Measurements from ENCODE around the gene KRT40. TPM values are rescaled to one million over a fixed set of nuclear protein-coding genes. Genes with fewer than 3 reads are reported as not detected.
"Not testable (repeated sequence)": the region's sequence is repeated elsewhere in the genome, so short reads cannot be mapped to it uniquely, and the experiment has no call there.

KRT40 gene
- total and polyA plus RNA-seq, 3 donors from 2014 or later = 0.16 to 0.45 TPM; not detected in 1

DNA sequence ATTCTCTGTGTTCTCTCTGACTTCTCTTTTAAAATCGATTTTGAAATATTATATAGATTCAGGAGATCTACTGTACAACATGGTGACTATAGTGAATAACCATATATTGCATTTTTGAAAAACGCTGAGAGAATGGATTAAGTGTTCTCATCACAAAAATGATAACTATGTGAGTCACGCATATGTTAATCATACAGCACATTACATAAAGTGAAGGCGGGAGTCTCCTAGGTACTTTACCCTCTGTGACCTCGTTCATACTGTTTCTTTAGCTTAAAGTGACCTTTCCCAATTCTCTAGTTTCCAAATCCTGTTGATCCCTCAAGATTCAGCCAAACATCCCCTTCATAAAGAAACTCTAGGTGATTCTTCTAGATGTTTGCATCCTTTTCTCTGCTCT, 18.7 kb upstream of the KRT40 start:
- Histone ChIP-seq H3K36me3 (ENCODE audit: low read depth, missing control alignments) (no peaks in the 10 kb centered on the region), H3K9me3 (no peaks in the 10 kb centered on the region), H3K27ac (no peak overlapping the region), H3K4me1 (no peaks in the 10 kb centered on the region), H3K4me3 (no peak overlapping the region), H3K27me3 (no peaks in the 10 kb centered on the region)
- TF ChIP-seq POLR2A (IDR thresholded peaks at IDR 0.05) = no peak
- TF ChIP-seq, protein P1, sequence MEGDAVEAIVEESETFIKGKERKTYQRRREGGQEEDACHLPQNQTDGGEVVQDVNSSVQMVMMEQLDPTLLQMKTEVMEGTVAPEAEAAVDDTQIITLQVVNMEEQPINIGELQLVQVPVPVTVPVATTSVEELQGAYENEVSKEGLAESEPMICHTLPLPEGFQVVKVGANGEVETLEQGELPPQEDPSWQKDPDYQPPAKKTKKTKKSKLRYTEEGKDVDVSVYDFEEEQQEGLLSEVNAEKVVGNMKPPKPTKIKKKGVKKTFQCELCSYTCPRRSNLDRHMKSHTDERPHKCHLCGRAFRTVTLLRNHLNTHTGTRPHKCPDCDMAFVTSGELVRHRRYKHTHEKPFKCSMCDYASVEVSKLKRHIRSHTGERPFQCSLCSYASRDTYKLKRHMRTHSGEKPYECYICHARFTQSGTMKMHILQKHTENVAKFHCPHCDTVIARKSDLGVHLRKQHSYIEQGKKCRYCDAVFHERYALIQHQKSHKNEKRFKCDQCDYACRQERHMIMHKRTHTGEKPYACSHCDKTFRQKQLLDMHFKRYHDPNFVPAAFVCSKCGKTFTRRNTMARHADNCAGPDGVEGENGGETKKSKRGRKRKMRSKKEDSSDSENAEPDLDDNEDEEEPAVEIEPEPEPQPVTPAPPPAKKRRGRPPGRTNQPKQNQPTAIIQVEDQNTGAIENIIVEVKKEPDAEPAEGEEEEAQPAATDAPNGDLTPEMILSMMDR (IDR thresholded peaks at IDR 0.05) = no peak
- 72 to 73% methylated on average over 5 of the region's 5 CpGs for WGBS, 2 donors
- DNase-seq = no peak
- intact Hi-C loops (cut with DNase I; ENCODE audit: low total_unique reads) = no loop called here

DNA sequence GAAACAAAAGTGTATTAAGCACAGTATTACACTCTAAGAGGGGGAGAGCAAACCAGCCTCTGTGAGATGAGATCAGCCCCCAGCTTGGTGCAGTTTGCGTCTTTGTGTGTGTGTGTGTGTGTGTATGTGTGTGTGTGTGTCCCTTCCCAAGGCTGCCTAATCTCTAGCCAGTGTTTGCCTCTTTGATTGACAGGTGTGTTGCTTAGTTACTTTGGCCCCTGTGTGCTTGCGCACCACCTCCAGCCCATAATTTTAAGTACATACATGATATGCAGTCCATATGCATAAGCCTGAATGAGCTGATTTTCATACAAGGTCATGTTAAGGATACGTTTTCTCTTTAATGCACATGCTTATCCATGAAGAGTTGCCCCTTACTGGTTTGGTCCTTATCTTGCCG, 17.7 kb upstream of the KRT40 start:
- H3K4me3 ChIP-seq = no peak overlapping the region
- no peak overlapping the region for H3K27ac ChIP-seq
- WGBS, 2 donors = 80 to 84% methylated on average over 4 of the region's 4 CpGs
- no peaks in the 10 kb centered on the region for H3K27me3 ChIP-seq
- no peaks in the 10 kb centered on the region for H3K4me1 ChIP-seq
- intact Hi-C loops (cut with DNase I; ENCODE audit: low total_unique reads) = no loop called here
- H3K9me3 ChIP-seq = no peaks in the 10 kb centered on the region
- no peaks in the 10 kb centered on the region for H3K36me3 ChIP-seq (ENCODE audit: low read depth, missing control alignments)
- DNase-seq = no peak
- TF ChIP-seq POLR2A (IDR thresholded peaks at IDR 0.05) = no peak
- TF ChIP-seq, protein P1 (IDR thresholded peaks at IDR 0.05) = no peak

DNA sequence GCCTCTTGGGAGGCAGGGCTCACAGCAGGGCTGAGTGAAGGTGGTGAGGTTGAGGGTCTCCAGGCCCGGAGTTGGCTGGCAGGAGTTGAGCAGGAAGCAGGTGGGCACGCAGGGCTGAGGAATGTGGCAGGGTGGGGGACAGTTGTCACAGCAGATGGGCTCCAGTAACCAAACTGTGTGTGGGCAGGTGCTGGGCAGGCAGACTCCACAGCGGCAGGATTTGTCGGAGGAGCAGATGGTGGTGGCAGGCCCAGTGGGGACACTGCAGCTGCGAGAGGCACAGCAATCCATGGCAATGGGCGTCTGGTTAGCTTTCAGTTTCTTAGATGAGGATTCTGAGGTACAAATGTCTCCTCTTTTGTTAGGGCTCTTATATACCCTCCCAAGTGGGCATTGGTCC, 15.4 kb upstream of the KRT40 start, which contains the start of gene KRTAP3-2:
KRTAP3-2 (minus strand) TSS at position 344 of the 400 bp plus-strand sequence; CDS start at position 291, 53 bp downstream.
- H3K4me3 ChIP-seq; H3K27me3 ChIP-seq; H3K9me3 ChIP-seq; H3K27ac ChIP-seq; intact Hi-C loops (cut with DNase I; ENCODE audit: low total_unique reads); DNase-seq; H3K4me1 ChIP-seq; H3K36me3 ChIP-seq (ENCODE audit: low read depth, missing control alignments): not testable (repeated sequence)
- WGBS, 2 donors = 91 to 94% methylated on average over 6 of the region's 6 CpGs

DNA sequence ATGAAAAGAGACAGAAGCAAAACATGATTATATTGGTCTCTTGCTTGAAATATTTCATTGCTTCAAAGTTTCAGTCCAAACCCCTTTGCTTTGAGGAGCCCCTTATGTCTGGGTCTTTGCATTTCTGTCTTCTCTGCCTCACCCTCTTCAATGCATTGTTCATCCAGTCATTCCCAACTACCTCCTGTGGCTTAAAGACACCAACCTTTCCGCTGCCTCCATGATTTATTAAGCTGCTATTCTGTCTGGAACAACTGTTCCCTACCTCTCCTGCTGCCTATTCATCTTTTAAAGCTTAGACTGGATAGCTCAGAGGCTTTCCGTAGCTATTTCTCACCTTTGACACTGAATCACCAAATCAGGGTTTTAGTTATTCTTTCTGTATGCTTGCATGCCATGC, 13.2 kb upstream of the KRT40 start:
- Histone ChIP-seq H3K36me3 (ENCODE audit: low read depth, missing control alignments) (no peaks in the 10 kb centered on the region), H3K27me3 (no peaks in the 10 kb centered on the region), H3K4me3 (no peak overlapping the region), H3K27ac (no peak overlapping the region), H3K9me3 (no peaks in the 10 kb centered on the region), H3K4me1 (no peaks in the 10 kb centered on the region)
- DNase-seq = no peak
- intact Hi-C loops (cut with DNase I; ENCODE audit: low total_unique reads) = no loop called here
- WGBS, 2 donors = 54 to 75% methylated on average over 2 of the region's 2 CpGs
- TF ChIP-seq, protein P1 (IDR thresholded peaks at IDR 0.05) = no peak
- TF ChIP-seq POLR2A (IDR thresholded peaks at IDR 0.05) = no peak

DNA sequence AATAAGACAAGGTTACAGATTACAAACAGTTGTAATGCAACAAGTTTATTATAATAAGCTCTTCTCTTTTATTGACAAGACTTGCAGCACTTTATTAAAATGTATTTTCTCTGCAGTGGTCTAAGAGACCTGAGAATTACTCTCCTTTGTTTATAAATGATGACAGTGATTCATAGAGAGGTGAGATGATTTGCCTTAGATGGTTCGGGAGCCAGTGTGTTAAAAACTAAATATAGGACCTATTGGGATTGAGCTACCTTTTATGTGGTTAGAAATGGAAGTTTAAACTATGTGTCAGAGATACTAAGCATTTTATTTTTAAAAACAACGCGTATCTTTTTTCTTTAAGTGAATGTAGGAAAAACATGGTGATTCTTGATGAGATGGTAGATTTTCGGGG, 12.7 kb upstream of the KRT40 start:
- intact Hi-C loops (cut with DNase I; ENCODE audit: low total_unique reads) = no loop called here
- Histone ChIP-seq H3K4me1 (no peaks in the 10 kb centered on the region), H3K4me3 (no peak overlapping the region), H3K27me3 (no peaks in the 10 kb centered on the region), H3K27ac (no peak overlapping the region), H3K36me3 (ENCODE audit: low read depth, missing control alignments) (no peaks in the 10 kb centered on the region), H3K9me3 (no peaks in the 10 kb centered on the region)
- TF ChIP-seq, protein P1 (IDR thresholded peaks at IDR 0.05) = no peak
- no peak for TF ChIP-seq POLR2A (IDR thresholded peaks at IDR 0.05)
- WGBS, 2 donors = 84% methylated on average over 4 of the region's 4 CpGs
- DNase-seq = no peak
